Esophagus squamous epithelium (tissue), 4 donors: ENCODE measurements around the gene MMADHC.

Source experiments
- POLR2A ChIP-seq, 4 donors: fragments of 450-650 bp; IDR thresholded peaks; one replicate each; pipeline ENCODE4 v1.6.1; 2017; ENCODE audit warnings: antibody characterized with exemption in 4 of 4, mild to moderate bottlenecking in 4 of 4, moderate library complexity in 3 of 4
- TF ChIP-seq, protein P1 (sequence below), 6 experiments: fragments of 450-650 bp in 4 of 6; fragments of 200-600 bp in 2 of 6; sonication (generic) in 2 of 6; IDR thresholded peaks; one replicate each; pipeline ENCODE4 v1.5.1; 2016 to 2019; ENCODE audit warnings: antibody characterized with exemption in 6 of 6, mild to moderate bottlenecking in 4 of 6, moderate library complexity in 4 of 6

GRCh38 chr2:149606251-149606811 lies 18.8 kb upstream of the MMADHC start:
- TF ChIP-seq POLR2A (IDR thresholded peaks at IDR 0.05): no peak
- TF ChIP-seq, protein P1, sequence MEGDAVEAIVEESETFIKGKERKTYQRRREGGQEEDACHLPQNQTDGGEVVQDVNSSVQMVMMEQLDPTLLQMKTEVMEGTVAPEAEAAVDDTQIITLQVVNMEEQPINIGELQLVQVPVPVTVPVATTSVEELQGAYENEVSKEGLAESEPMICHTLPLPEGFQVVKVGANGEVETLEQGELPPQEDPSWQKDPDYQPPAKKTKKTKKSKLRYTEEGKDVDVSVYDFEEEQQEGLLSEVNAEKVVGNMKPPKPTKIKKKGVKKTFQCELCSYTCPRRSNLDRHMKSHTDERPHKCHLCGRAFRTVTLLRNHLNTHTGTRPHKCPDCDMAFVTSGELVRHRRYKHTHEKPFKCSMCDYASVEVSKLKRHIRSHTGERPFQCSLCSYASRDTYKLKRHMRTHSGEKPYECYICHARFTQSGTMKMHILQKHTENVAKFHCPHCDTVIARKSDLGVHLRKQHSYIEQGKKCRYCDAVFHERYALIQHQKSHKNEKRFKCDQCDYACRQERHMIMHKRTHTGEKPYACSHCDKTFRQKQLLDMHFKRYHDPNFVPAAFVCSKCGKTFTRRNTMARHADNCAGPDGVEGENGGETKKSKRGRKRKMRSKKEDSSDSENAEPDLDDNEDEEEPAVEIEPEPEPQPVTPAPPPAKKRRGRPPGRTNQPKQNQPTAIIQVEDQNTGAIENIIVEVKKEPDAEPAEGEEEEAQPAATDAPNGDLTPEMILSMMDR (IDR thresholded peaks at IDR 0.05): no peak
